Measurements from ENCODE around the gene GNG7. TPM values are rescaled to one million over a fixed set of nuclear protein-coding genes. Genes with fewer than 3 reads are reported as not detected.
A peak's percentile ranks its signal among the peaks of the same experiment; 100 is the strongest.
"Not testable (repeated sequence)": the region's sequence is repeated elsewhere in the genome, so short reads cannot be mapped to it uniquely, and the experiment has no call there.

The GNG7 gene
- total RNA-seq, 1 experiment from 2014 or later, result 1.1 TPM

- DNase-seq (ENCODE audit: low spot score), result no peak
These were observed 24.6 kb upstream of the GNG7 start for GRCh38 chr19:2726904-2727639.

GRCh38 chr19:2726160-2726855, 23.8 kb upstream of the GNG7 start:
- peak; percentile 55 for DNase-seq (ENCODE audit: low spot score)

GRCh38 chr19:2724148-2724557, 21.7 kb upstream of the GNG7 start:
- no peak for DNase-seq (ENCODE audit: low spot score)

GRCh38 chr19:2723747-2724146, 21.3 kb upstream of the GNG7 start:
- no peak for DNase-seq (ENCODE audit: low spot score)

- DNase-seq (ENCODE audit: low spot score), result no peak
These were observed 20.8 kb upstream of the GNG7 start for GRCh38 chr19:2723345-2723715.

GRCh38 chr19:2722541-2723344, 20.2 kb upstream of the GNG7 start:
- DNase-seq (ENCODE audit: low spot score), result peak; percentile 95

GRCh38 chr19:2721570-2722540, 19.4 kb upstream of the GNG7 start:
- DNase-seq (ENCODE audit: low spot score), result no peak

- no peak for DNase-seq (ENCODE audit: low spot score)
These were observed 18.5 kb upstream of the GNG7 start, which contains the start of gene DIRAS1 for GRCh38 chr19:2720777-2721569. Gene DIRAS1, minus strand, starts transcription at chr19:2721372. Its CDS starts 3,566 bp downstream, at chr19:2717806.

GRCh38 chr19:2719920-2720776, 17.7 kb upstream of the GNG7 start:
- peak; percentile 37 for DNase-seq (ENCODE audit: low spot score)

GRCh38 chr19:2719232-2719735, 16.8 kb upstream of the GNG7 start:
- no peak for DNase-seq (ENCODE audit: low spot score)

GRCh38 chr19:2717638-2718541, 15.4 kb upstream of the GNG7 start:
- no peak for DNase-seq (ENCODE audit: low spot score)

GRCh38 chr19:2716722-2717637, 14.5 kb upstream of the GNG7 start:
- DNase-seq (ENCODE audit: low spot score), result no peak

- DNase-seq (ENCODE audit: low spot score), result no peak
These were observed 13.8 kb upstream of the GNG7 start for GRCh38 chr19:2716275-2716650.

- no peak for DNase-seq (ENCODE audit: low spot score)
These were observed 13.2 kb upstream of the GNG7 start for GRCh38 chr19:2715470-2716274.

- DNase-seq (ENCODE audit: low spot score), result no peak
These were observed 12.2 kb upstream of the GNG7 start for GRCh38 chr19:2714531-2715269.

- not testable (repeated sequence) for DNase-seq (ENCODE audit: low spot score)
These were observed 11.6 kb upstream of the GNG7 start for GRCh38 chr19:2714102-2714501.

All from A172 (cell line).